ENCODE results near the gene CYP3A7.

GRCh38 chr7:99768471-99768870 is 33.5 kb upstream of the CYP3A7 start:
- TF ChIP-seq, protein P1, sequence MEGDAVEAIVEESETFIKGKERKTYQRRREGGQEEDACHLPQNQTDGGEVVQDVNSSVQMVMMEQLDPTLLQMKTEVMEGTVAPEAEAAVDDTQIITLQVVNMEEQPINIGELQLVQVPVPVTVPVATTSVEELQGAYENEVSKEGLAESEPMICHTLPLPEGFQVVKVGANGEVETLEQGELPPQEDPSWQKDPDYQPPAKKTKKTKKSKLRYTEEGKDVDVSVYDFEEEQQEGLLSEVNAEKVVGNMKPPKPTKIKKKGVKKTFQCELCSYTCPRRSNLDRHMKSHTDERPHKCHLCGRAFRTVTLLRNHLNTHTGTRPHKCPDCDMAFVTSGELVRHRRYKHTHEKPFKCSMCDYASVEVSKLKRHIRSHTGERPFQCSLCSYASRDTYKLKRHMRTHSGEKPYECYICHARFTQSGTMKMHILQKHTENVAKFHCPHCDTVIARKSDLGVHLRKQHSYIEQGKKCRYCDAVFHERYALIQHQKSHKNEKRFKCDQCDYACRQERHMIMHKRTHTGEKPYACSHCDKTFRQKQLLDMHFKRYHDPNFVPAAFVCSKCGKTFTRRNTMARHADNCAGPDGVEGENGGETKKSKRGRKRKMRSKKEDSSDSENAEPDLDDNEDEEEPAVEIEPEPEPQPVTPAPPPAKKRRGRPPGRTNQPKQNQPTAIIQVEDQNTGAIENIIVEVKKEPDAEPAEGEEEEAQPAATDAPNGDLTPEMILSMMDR (IDR thresholded peaks at IDR 0.05): no peak
- TF ChIP-seq POLR2A (IDR thresholded peaks at IDR 0.05) (no peak), EP300 (IDR thresholded peaks at IDR 0.05) (no peak)
